Measurements from ENCODE around the gene SLC39A11.

Gene SLC39A11

GRCh38 chr17:73045724-73046123 is 46.8 kb downstream of the SLC39A11 start:
- ChIA-PET POLR2A (no interaction called here), CTCF (no interaction called here)
- no peak for DNase-seq (ENCODE audit: extremely low spot score)
- TF ChIP-seq SP1 (IDR thresholded peaks at IDR 0.05), result no peak

- ChIA-PET POLR2A (no interaction called here), CTCF (interaction anchor here (0.6 kb wide), 2 partner anchors 60 to 200 kb away, joined by 5 to 6 read pairs; no protein-coding TSS in a partner anchor)
- TF ChIP-seq ELF4 (IDR thresholded peaks at IDR 0.05) (no peak), NFRKB (IDR thresholded peaks at IDR 0.05) (no peak), ZNF384 (IDR thresholded peaks at IDR 0.05) (no peak), FOXK2 (IDR thresholded peaks at IDR 0.05) (no peak)
- DNase-seq (ENCODE audit: extremely low spot score), result no peak
Measured at GRCh38 chr17:73043686-73044581, 48.6 kb downstream of the SLC39A11 start.

- no peak for DNase-seq (ENCODE audit: extremely low spot score)
- POLR2A ChIA-PET, result no interaction called here
- CTCF ChIA-PET, result interaction anchor here (0.6 kb wide), 1 partner anchor 59 kb away, joined by 5 read pairs; no protein-coding TSS in a partner anchor
- TF ChIP-seq L3MBTL2 (conservative IDR thresholded peaks at IDR 0.05) (no peak), FOXM1 (IDR thresholded peaks at IDR 0.05; ENCODE audit: borderline replicate concordance) (no peak), TARDBP (IDR thresholded peaks at IDR 0.05) (no peak)
Measured at GRCh38 chr17:73042809-73043685, 49.4 kb downstream of the SLC39A11 start.

- no peak for DNase-seq (ENCODE audit: extremely low spot score)
- POLR2A ChIA-PET, result no interaction called here
- CTCF ChIA-PET, result no interaction called here
- no peak for TF ChIP-seq LEF1 (IDR thresholded peaks at IDR 0.05; ENCODE audit: borderline replicate concordance)
- no peak for TF ChIP-seq TARDBP (IDR thresholded peaks at IDR 0.05)
- no peak for TF ChIP-seq ARNT (IDR thresholded peaks at IDR 0.05)
- TF ChIP-seq L3MBTL2 (conservative IDR thresholded peaks at IDR 0.05), result no peak
Measured at GRCh38 chr17:73042225-73042624, 50.3 kb downstream of the SLC39A11 start.

GRCh38 chr17:73039282-73039681 is 53.2 kb downstream of the SLC39A11 start:
- no peak for TF ChIP-seq BHLHE40 (IDR thresholded peaks at IDR 0.05; ENCODE audit: borderline replicate concordance)
- POLR2A ChIA-PET, result interaction anchor here (0.6 kb wide), 1 partner anchor 11 kb away, joined by 3 read pairs; no protein-coding TSS in a partner anchor
- CTCF ChIA-PET, result no interaction called here

GRCh38 chr17:73031472-73031871 is 61.0 kb downstream of the SLC39A11 start:
- DNase-seq (ENCODE audit: extremely low spot score), result no peak
- ChIA-PET CTCF (interaction anchor here (0.8 kb wide), 1 partner anchor 9 kb away, joined by 3 read pairs; no protein-coding TSS in a partner anchor), POLR2A (interaction anchor here (0.6 kb wide), 1 partner anchor 291 kb away, joined by 3 read pairs; no protein-coding TSS in a partner anchor)
- TF ChIP-seq HDGF (IDR thresholded peaks at IDR 0.05; ENCODE audit: borderline replicate concordance) (no peak), ARNT (IDR thresholded peaks at IDR 0.05) (no peak), BHLHE40 (IDR thresholded peaks at IDR 0.05; ENCODE audit: borderline replicate concordance) (no peak), ZNF384 (IDR thresholded peaks at IDR 0.05) (no peak), PKNOX1 (IDR thresholded peaks at IDR 0.05) (no peak)

More at GRCh38 chr17:73039282-73039681, 53.2 kb downstream of the SLC39A11 start:
- DNase-seq (ENCODE audit: extremely low spot score), result no peak

- ChIA-PET POLR2A (interaction anchor here (0.6 kb wide), 1 partner anchor 292 kb away, joined by 3 read pairs; no protein-coding TSS in a partner anchor), CTCF (interaction anchor here (0.8 kb wide), 1 partner anchor 10 kb away, joined by 3 read pairs; no protein-coding TSS in a partner anchor)
- TF ChIP-seq FOXK2 (IDR thresholded peaks at IDR 0.05), result no peak
- no peak for TF ChIP-seq PKNOX1 (IDR thresholded peaks at IDR 0.05)
- no peak for TF ChIP-seq FOXM1 (IDR thresholded peaks at IDR 0.05; ENCODE audit: borderline replicate concordance)
- TF ChIP-seq TARDBP (IDR thresholded peaks at IDR 0.05), result no peak
- no peak for TF ChIP-seq CTBP1 (IDR thresholded peaks at IDR 0.05; ENCODE audit: borderline replicate concordance)
- no peak for DNase-seq (ENCODE audit: extremely low spot score)
Measured at GRCh38 chr17:73030995-73031394, 61.5 kb downstream of the SLC39A11 start.

GRCh38 chr17:73030501-73030921 is 62.0 kb downstream of the SLC39A11 start:
- DNase-seq (ENCODE audit: extremely low spot score), result no peak
- TF ChIP-seq FOXA1 (IDR thresholded peaks at IDR 0.05) (no peak), NFRKB (IDR thresholded peaks at IDR 0.05) (no peak), ELF4 (IDR thresholded peaks at IDR 0.05) (no peak), ZNF384 (IDR thresholded peaks at IDR 0.05) (no peak), FOXK2 (IDR thresholded peaks at IDR 0.05) (no peak), ARNT (IDR thresholded peaks at IDR 0.05) (no peak), PKNOX1 (IDR thresholded peaks at IDR 0.05) (no peak), LEF1 (IDR thresholded peaks at IDR 0.05; ENCODE audit: borderline replicate concordance) (no peak)
- POLR2A ChIA-PET, result no interaction called here
- CTCF ChIA-PET, result interaction anchor here (0.8 kb wide), 1 partner anchor 10 kb away, joined by 3 read pairs; no protein-coding TSS in a partner anchor
